GM18861 (cell line): ENCODE measurements around the gene GRHL3.
"Not testable (repeated sequence)": the region's sequence is repeated elsewhere in the genome, so short reads cannot be mapped to it uniquely, and the experiment has no call there.

Source experiments
- ATAC-seq: cut with Tn5 transposase; IDR thresholded peaks from one replicate; pipeline ENCODE4 v1.9.1; 2021; ENCODE audit not compliant: unreplicated experiment

Gene GRHL3

GRCh38 chr1:24319312-24319863, at the start of gene GRHL3:
GRHL3 (plus strand) TSS chr1:24319357; CDS start chr1:24319552, 195 bp downstream.
- ATAC-seq: no peak

GRCh38 chr1:24274203-24275103, 44.7 kb upstream of the GRHL3 start:
- not testable (repeated sequence) for ATAC-seq

DNA sequence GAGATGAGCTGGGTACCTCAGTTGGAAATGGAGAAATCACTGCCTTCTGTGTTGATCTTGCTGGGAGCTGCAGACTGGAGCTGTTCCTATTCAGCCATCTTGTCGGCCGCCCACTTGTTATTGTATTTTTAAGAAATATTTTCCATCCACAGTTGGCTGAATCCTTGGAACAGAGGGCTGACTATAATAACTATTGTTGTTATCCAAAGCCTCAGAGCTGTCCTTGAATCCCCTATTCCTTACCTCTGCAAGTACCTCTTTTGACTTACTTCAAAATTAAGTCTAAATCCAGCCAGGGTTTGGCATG, 44.1 kb upstream of the GRHL3 start:
- ATAC-seq: no peak

GRCh38 chr1:24275510-24275909, 43.6 kb upstream of the GRHL3 start:
- no peak for ATAC-seq

- ATAC-seq: no peak
Observed at GRCh38 chr1:24276791-24277190, 42.4 kb upstream of the GRHL3 start.

DNA sequence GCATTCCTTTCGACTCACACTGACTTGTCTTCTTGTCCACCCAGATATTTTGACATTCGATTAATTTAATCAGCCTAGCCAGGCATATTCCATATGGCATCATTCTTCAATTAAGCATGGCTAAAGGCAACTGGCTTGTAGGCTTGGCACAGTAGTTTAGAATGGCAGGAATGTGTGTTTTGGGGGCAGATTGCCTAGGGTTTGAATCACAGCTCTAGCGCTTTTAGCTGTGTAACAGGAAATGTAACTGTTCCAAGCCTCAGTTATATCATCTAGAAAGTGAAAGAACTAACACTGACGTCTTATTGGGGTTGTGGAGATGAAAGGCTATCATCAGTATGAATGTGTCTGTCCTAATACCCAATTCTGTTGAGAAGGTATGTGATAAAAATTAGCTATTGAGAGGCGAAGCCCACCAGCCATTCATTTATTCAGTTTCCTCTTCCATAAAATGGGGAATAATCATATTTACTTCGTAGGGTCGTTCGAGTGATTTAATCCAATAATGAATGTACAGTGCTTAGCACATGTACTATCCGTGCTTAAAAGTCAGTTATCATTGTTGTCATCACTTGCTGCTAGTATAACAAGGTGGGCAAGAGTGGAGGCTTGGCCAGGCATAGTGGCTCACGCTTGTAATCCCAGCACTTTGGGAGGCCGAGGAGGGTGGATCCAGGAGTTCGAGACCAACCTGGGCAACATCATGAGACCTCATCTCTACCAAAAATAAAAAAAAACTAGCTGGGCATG, 41.6 kb upstream of the GRHL3 start:
- no peak for ATAC-seq

DNA sequence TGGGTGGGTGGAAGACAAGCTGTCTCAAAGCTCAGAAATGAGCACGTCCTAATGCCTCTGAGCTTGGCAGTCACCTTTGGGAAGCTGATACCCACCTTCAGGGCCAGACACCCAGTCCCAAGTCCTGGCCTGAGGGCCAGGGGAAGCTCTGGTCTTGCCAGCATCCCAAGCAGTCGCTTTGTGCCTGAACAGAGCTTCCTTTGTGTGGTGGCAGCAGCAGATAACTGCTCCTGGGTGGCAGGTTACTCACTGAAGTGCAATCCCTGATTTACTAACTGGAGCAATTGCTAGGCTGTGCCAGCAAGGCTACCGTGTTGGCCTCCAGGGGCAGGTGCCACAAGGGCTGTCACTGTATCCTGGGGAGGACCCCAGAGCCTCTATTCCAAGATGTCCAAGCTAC, 40.4 kb upstream of the GRHL3 start:
- ATAC-seq: no peak

DNA sequence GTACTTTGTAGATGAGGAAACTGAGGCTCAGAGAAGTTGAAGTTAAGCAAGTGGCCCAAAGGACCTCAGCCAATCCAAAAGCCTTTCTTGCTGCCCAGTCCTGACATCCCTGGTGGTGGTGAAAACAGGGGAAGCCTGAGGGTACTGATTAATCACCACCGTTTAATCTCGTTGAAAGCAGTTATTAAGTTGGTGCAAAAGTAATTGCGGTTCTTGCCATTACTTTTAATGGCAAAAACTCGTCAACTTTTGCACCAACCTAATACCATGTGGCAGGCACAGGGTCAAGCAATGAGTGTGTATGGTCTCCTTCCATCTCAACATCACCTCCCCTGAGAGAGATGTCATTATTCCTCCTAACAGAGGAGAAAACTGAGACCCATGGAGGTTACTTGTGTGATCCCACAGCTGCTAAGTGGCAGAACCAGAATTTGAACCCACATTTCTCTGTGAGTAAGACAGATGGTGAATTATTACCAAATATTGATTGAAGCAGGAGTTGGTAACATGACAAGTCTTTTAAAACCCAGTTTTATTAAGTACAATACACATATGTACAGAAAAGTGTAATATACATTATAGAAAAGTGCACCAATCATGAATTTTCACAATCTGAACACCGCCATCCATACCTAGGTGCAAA, 39.4 kb upstream of the GRHL3 start:
- ATAC-seq: no peak

- no peak for ATAC-seq
Observed at GRCh38 chr1:24281591-24281990, 37.6 kb upstream of the GRHL3 start.

DNA sequence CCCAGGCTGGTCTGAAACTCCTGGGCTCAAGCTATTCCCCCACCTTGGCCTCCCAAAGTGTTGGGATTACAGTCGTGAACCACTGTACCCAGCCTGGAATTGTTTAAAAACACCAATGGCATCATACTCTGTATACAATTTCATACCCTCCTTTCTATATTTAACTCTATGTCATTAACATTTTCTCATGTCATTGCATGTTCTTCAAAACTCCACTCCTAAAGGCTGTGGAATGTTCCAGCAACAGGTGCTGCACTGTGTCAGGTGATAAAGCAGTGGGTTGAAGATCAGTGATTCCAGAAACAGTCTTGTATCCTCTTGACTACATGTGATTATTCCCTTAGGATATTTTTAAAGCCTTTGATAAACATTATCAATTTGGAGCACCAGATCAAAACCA, 36.7 kb upstream of the GRHL3 start:
- no peak for ATAC-seq

- no peak for ATAC-seq
Observed at GRCh38 chr1:24283326-24284155, 35.6 kb upstream of the GRHL3 start.

DNA sequence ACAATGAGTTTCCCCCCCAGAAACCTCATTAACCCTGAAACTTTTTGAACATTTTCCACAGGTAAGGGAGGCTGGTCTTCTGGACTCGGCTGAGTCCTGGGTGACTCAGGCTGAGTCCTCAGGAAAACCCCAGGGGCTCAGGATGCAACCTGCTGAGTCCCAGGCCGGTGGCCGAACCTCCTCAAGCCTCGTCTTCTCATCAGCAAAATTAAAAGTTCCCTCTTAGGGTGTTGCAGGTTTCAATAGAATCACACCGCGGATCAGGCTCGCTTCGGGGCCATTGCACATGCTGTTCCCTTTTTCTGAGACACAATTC, 35.0 kb upstream of the GRHL3 start:
- no peak for ATAC-seq

DNA sequence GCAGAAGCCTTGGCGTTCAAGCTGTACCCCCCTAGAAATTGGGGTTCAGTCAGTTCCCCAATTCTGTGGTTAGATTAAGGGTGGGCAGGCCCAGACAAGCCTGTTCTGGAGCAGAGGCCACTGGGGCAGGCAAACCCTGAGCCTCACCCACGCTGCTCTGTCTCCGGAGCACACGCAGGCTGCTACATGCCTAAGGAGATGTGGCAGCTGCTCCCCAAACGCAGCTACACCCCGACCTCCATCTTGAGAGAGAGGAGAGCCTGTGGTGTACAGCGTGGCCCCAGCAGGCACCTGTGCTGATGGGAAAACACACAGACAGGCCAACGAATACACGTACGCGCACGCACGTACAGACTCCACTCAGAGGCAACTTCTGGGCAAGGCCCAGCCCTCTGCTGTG, 33.9 kb upstream of the GRHL3 start:
- ATAC-seq: no peak

DNA sequence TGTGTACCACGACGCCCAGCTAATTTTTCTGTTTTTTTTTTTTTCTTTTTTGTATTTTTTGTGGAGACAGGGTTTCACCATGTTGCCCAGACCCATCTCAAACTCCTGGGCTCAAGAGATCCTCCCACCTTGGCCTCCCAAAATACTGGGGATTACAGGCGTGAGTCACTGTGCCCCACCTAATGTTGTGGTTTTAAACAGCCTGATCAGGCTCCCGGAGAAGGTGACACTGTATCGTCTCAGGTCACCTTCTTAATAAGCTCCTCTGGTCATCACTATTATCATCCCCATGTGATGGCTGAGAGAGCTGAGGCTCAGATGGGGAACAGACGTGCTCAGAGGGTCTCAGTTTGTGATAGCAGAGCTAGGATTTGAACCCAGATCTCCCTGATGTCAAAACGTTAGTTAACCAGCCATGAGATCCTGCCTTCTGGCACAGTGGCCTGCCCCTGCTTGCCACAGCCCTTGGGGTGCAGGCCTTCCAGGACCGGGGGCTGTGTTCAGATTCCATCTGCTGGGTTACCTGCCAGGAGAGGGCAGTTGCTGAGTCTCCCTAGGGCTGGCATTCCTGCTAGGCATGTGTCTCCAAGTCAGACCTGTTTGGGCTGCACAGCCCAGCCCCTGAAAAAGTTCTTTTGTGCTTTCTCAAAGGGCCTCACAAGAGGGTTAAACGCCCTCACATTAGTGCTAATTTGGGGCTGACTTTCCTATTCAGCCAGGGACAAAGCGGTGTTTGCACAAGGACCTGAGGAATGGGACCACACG, 32.7 kb upstream of the GRHL3 start:
- no peak for ATAC-seq

DNA sequence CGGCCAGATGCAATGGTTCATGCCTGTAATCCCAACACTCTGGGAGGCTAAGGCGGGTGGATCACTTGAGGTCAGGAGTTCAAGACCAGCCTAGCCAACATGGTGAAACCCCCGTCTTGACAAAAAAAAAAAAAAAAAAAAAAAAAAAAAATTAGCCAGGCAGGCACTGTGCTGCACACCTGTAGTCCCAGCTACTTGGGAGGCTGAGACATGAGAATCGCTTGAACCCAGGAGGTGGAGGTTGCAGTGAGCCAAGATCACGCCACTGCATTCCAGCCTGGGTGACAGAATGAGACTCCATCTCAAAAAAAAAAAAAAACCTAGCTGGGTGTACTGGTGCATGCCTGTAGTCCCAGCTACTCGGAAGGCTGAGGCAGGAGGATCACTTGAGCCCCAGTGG, 31.4 kb upstream of the GRHL3 start:
- not testable (repeated sequence) for ATAC-seq

GRCh38 chr1:24288479-24288878, 30.7 kb upstream of the GRHL3 start:
- ATAC-seq: no peak

GRCh38 chr1:24289937-24290595, 29.1 kb upstream of the GRHL3 start:
- no peak for ATAC-seq

- no peak for ATAC-seq
Observed at GRCh38 chr1:24290933-24291487, 28.1 kb upstream of the GRHL3 start.

DNA sequence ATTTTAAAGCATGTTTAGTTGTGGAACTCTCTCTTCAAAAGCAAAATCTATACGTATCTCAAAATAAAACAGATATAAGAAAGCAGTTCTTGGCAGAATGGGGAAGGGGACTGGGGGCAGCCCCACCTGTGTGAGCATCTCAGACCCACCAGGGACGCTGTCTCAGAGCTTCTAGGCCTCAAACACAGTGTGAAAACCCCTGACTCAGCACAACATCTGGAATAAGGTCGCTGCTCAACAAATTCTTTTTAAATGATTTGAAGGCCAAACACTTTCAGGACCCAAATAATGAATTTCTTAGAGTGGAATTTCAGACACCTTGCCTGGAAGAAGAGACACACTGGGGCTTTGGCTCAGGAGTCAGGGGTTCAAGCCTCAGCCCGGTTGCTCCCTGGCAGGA, 27.1 kb upstream of the GRHL3 start:
- ATAC-seq: no peak
